Gastrocnemius medialis (tissue), 4 donors: ENCODE data around the gene GPR62. TPM values are rescaled to one million over a fixed set of nuclear protein-coding genes. Genes with fewer than 3 reads are reported as not detected.
"Not testable (repeated sequence)": the region's sequence is repeated elsewhere in the genome, so short reads cannot be mapped to it uniquely, and the experiment has no call there.

ENCODE experiments used
- ATAC-seq, 2 donors: fragments of 150-250 bp; one replicate each; pipeline ENCODE4 v1.9.1; 2016
- DNase-seq, 2 donors: peaks; one replicate each; pipeline ENCODE4 v3.0.0-alpha.2; 2019
- H3K27ac ChIP-seq, 4 donors: fragments of 200-600 bp; sonication (generic); 1 replicate in 1 of 4; 2 replicates in 3 of 4; pipeline ENCODE4 v1.5.1; 2016 to 2018; ENCODE audit warnings: mild to moderate bottlenecking in 2 of 4, moderate library complexity in 1 of 4
- H3K27me3 ChIP-seq, 3 donors: fragments of 200-600 bp; sonication (generic) in 2 of 3; 1 replicate in 1 of 3; 2 replicates in 2 of 3; pipeline versions ENCODE4 v1.5.1 to v1.6.0; 2016 to 2019; ENCODE audit warnings: mild to moderate bottlenecking in 1 of 3, moderate library complexity in 1 of 3
- H3K36me3 ChIP-seq, 2 donors: fragments of 200-600 bp; sonication (generic) in 1 of 2; one replicate each; pipeline ENCODE4 v1.5.1; 2017 to 2018
- H3K4me1 ChIP-seq, 2 donors: fragments of 200-600 bp; sonication (generic) in 1 of 2; one replicate each; pipeline ENCODE4 v1.5.1; 2016 to 2017; ENCODE audit warnings: mild to moderate bottlenecking in 2 of 2
- H3K4me3 ChIP-seq, 4 donors: fragments of 200-600 bp; sonication (generic) in 3 of 4; 1 replicate in 1 of 4; 2 replicates in 3 of 4; pipeline ENCODE4 v1.5.1; 2016 to 2019; ENCODE audit warnings: mild to moderate bottlenecking in 2 of 4
- H3K9me3 ChIP-seq, 3 donors: fragments of 200-600 bp; sonication (generic) in 2 of 3; 1 replicate in 1 of 3; 2 replicates in 2 of 3; pipeline ENCODE4 v1.5.1; 2016 to 2019
- CTCF ChIP-seq, 5 experiments: fragments of 450-650 bp in 3 of 5; fragments of 200-600 bp in 2 of 5; sonication (generic) in 2 of 5; IDR thresholded peaks in 4 of 5; conservative IDR thresholded peaks in 1 of 5; 1 replicate in 4 of 5; 2 replicates in 1 of 5; pipeline ENCODE4 v1.5.1; 2016 to 2019; ENCODE audit warnings: antibody characterized with exemption in 5 of 5, mild to moderate bottlenecking in 3 of 5, moderate library complexity in 3 of 5
- POLR2A ChIP-seq, 2 donors: fragments of 450-650 bp; IDR thresholded peaks; one replicate each; pipeline ENCODE4 v1.6.1; 2017; ENCODE audit warnings: antibody characterized with exemption in 2 of 2, mild to moderate bottlenecking in 2 of 2, moderate library complexity in 2 of 2
- in situ Hi-C, 4 donors: fragments of 200-750 bp; cut with MboI; loops; one replicate each; pipeline versions ENCODE4 v1.15.0 to v1.8.0; 2017; ENCODE audit warnings: low sequenced_read_pairs in 4 of 4
- intact Hi-C: fragments of 100-400 bp; cut with DNase I; formaldehyde crosslinking; loops from one replicate; pipeline ENCODE4 v1.15.1; 2023; ENCODE audit warnings: low total_unique reads
- total RNA-seq, 4 donors: library from RNA; depleted of rRNA; stranded (reverse); fragments of >200 nt; gene quantifications; one replicate each; pipeline versions ENCODE4 v1.1.0 to v1.2.3, GENCODE V29; 2016

The GPR62 gene
- total RNA-seq, 4 donors from 2014 or later, result 0.18 to 2.5 (median 0.37) TPM

- Histone ChIP-seq H3K4me3 (no peak overlapping the region), H3K27ac (no peak overlapping the region), H3K4me1 (peaks cover 16 to 17% of the 10 kb centered on the region in 2 donors), H3K27me3 (no peaks in the 10 kb centered on the region), H3K36me3 (peaks cover 0 to 2% of the 10 kb centered on the region in 2 donors), H3K9me3 (no peaks in the 10 kb centered on the region)
- intact Hi-C loops (no loop called here), in situ Hi-C loops (no loop called here)
- DNase-seq, result no peak
- TF ChIP-seq CTCF (IDR thresholded peaks at IDR 0.05 in 4 of 5, conservative IDR thresholded peaks at IDR 0.05 in 1 of 5), result no peak
- TF ChIP-seq POLR2A (IDR thresholded peaks at IDR 0.05), result no peak
- no peak for ATAC-seq
Observed at GRCh38 chr3:51986010-51986947, 31.1 kb downstream of the GPR62 start.

DNA sequence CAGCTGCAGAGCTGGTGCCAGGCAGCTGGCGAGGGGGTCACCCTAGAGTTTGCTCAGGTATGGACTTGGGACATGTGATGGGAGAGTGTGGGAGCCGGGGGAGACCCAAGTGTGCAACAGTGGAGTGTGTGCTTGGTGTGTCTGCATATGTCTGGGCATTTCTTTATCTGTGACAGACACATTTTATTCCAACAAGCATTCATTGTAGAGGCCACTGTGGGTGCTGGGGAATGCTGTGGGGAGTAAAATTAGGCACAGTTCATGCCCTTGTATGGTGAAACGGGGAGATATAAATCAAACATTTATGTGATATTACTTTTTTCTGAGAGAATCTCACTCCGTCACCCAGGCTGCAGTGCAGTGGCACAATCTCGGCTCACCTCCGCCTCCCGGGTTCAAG is 32.4 kb downstream of the GPR62 start:
- TF ChIP-seq CTCF (IDR thresholded peaks at IDR 0.05 in 4 of 5, conservative IDR thresholded peaks at IDR 0.05 in 1 of 5) (no peak), POLR2A (IDR thresholded peaks at IDR 0.05) (no peak)
- DNase-seq (no peak), ATAC-seq (no peak)
- Histone ChIP-seq H3K4me1 (peaks cover 13 to 14% of the 10 kb centered on the region in 2 donors), H3K4me3 (no peak overlapping the region), H3K27me3 (no peaks in the 10 kb centered on the region), H3K27ac (no peak overlapping the region), H3K9me3 (no peaks in the 10 kb centered on the region), H3K36me3 (peaks cover 0 to 8% of the 10 kb centered on the region in 2 donors)
- in situ Hi-C loops (no loop called here), intact Hi-C loops (no loop called here)

GRCh38 chr3:51988286-51989146 is 33.3 kb downstream of the GPR62 start:
- no peaks in the 10 kb centered on the region for H3K9me3 ChIP-seq
- H3K27ac ChIP-seq, result no peak overlapping the region
- in situ Hi-C loops, result no loop called here
- intact Hi-C loops, result no loop called here
- ATAC-seq, result no peak
- no peak for TF ChIP-seq POLR2A (IDR thresholded peaks at IDR 0.05)
- no peak for TF ChIP-seq CTCF (IDR thresholded peaks at IDR 0.05 in 4 of 5, conservative IDR thresholded peaks at IDR 0.05 in 1 of 5)
- peaks cover 0 to 17% of the 10 kb centered on the region in 2 donors for H3K36me3 ChIP-seq
- H3K27me3 ChIP-seq, result no peaks in the 10 kb centered on the region
- peaks cover 7 to 14% of the 10 kb centered on the region in 2 donors for H3K4me1 ChIP-seq
- no peak for DNase-seq
- no peak overlapping the region for H3K4me3 ChIP-seq

GRCh38 chr3:51990501-51990971 is 35.4 kb downstream of the GPR62 start:
- H3K9me3 ChIP-seq, H3K4me3 ChIP-seq, H3K27me3 ChIP-seq, DNase-seq, intact Hi-C loops, H3K27ac ChIP-seq, ATAC-seq: not testable (repeated sequence)
- peaks cover 0 to 31% of the 10 kb centered on the region in 2 donors for H3K36me3 ChIP-seq
- peaks cover 14 to 26% of the 10 kb centered on the region in 2 donors for H3K4me1 ChIP-seq
- in situ Hi-C loops, result loop anchor here in 2 of 4 donors (10.0 kb wide), 1 partner anchor 46 kb away; the partner anchor contains the start of genes PARP3 (in 2 of the 2) and RRP9 (in 2 of the 2)
